RWPE2 (cell line): ENCODE data around the gene SETD2.
"Not testable (repeated sequence)": the region's sequence is repeated elsewhere in the genome, so short reads cannot be mapped to it uniquely, and the experiment has no call there.

Source experiments
- ATAC-seq: fragments of 200-7000 bp; cut with Tn5 transposase; 3 replicates; pipeline ENCODE4 v1.9.1; 2021; ENCODE audit warnings: low read depth
- DNase-seq: peaks from one replicate; pipeline ENCODE4 v3.0.0-alpha.2; 2020; ENCODE audit warnings: low spot score
- H3K27ac ChIP-seq: fragments of 450-650 bp; 2 replicates; pipeline ENCODE4 v1.5.1; 2017; ENCODE audit warnings: mild to moderate bottlenecking; ENCODE audit not compliant: poor library complexity, severe bottlenecking
- H3K27me3 ChIP-seq: fragments of 250-450 bp; sonication (Bioruptor Pico); 2 replicates; pipeline ENCODE4 v1.5.1; 2021; ENCODE audit warnings: mild to moderate bottlenecking, moderate library complexity; ENCODE audit not compliant: insufficient read depth, poor library complexity, severe bottlenecking
- H3K36me3 ChIP-seq: fragments of 250-450 bp; sonication (Bioruptor Pico); 2 replicates; pipeline ENCODE4 v1.5.1; 2020; ENCODE audit warnings: low read depth, mild to moderate bottlenecking, moderate library complexity
- H3K4me1 ChIP-seq: fragments of 250-450 bp; sonication (Bioruptor Pico); 2 replicates; pipeline ENCODE4 v1.5.1; 2021; ENCODE audit warnings: mild to moderate bottlenecking, moderate library complexity; ENCODE audit not compliant: insufficient read depth, poor library complexity, severe bottlenecking
- H3K4me3 ChIP-seq: fragments of 250-450 bp; sonication (Bioruptor Pico); 2 replicates; pipeline ENCODE4 v1.5.1; 2021; ENCODE audit warnings: mild to moderate bottlenecking, moderate library complexity; ENCODE audit not compliant: severe bottlenecking
- H3K9me3 ChIP-seq: fragments of 250-450 bp; sonication (Bioruptor Pico); 2 replicates; pipeline ENCODE4 v1.5.1; 2021; ENCODE audit warnings: mild to moderate bottlenecking, moderate library complexity; ENCODE audit not compliant: severe bottlenecking
- TF ChIP-seq, protein P1 (sequence below): fragments of 450-650 bp; IDR thresholded peaks from one replicate; pipeline ENCODE4 v1.5.1; 2017; ENCODE audit warnings: mild to moderate bottlenecking, moderate library complexity; ENCODE audit not compliant: poor library complexity, severe bottlenecking

SETD2 gene

DNA sequence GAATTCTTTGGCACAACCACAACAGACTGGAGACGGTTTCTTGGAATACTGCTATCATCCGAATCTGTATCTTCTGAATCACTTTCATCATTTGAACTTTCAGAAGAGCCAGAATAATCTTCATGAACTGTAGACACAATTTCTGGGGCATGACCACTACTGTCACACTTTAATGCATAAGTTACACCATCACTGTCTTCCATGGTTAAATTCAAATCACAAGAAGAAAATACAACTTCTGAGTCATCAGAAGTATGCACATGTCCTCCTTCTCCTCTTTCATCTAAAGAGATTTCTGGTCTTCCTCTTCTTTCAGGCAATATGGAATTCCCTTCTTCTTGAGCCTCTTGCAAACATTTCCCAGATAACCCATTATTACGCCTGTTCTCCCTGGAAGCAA, 42.5 kb downstream of the SETD2 start:
- H3K27me3 ChIP-seq = no peaks in the 10 kb centered on the region
- no peak overlapping the region for H3K27ac ChIP-seq
- no peak overlapping the region for H3K4me3 ChIP-seq
- ATAC-seq = no peak
- TF ChIP-seq, protein P1, sequence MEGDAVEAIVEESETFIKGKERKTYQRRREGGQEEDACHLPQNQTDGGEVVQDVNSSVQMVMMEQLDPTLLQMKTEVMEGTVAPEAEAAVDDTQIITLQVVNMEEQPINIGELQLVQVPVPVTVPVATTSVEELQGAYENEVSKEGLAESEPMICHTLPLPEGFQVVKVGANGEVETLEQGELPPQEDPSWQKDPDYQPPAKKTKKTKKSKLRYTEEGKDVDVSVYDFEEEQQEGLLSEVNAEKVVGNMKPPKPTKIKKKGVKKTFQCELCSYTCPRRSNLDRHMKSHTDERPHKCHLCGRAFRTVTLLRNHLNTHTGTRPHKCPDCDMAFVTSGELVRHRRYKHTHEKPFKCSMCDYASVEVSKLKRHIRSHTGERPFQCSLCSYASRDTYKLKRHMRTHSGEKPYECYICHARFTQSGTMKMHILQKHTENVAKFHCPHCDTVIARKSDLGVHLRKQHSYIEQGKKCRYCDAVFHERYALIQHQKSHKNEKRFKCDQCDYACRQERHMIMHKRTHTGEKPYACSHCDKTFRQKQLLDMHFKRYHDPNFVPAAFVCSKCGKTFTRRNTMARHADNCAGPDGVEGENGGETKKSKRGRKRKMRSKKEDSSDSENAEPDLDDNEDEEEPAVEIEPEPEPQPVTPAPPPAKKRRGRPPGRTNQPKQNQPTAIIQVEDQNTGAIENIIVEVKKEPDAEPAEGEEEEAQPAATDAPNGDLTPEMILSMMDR = no peak
- DNase-seq = no peak
- H3K36me3 ChIP-seq = peaks cover 47% of the 10 kb centered on the region
- H3K9me3 ChIP-seq = no peaks in the 10 kb centered on the region
- H3K4me1 ChIP-seq = peaks cover 2% of the 10 kb centered on the region

DNA sequence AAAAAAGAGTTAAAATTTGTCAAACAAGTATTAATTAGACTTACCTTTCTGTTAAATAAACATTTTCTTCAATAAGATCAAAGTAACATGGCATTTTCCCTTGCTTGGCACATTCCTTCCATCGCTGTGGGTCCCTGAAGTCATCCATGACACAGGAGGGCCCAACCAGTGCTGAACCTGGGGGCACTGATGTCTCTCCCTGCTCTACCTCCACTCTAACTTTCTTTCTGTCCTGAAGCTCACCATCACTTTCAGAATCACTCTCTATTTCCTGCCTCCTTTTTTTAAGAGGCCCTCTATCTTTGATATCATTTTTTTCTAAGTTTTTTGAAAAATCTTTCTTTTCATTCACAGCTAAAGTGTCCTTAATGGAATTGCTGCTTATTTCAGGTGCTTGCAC, 43.8 kb downstream of the SETD2 start:
- Histone ChIP-seq H3K27me3 (no peaks in the 10 kb centered on the region), H3K4me1 (peaks cover 12% of the 10 kb centered on the region), H3K27ac (no peak overlapping the region), H3K9me3 (no peaks in the 10 kb centered on the region), H3K36me3 (peaks cover 59% of the 10 kb centered on the region), H3K4me3 (no peak overlapping the region)
- TF ChIP-seq, protein P1 = no peak
- ATAC-seq (no peak), DNase-seq (no peak)

DNA sequence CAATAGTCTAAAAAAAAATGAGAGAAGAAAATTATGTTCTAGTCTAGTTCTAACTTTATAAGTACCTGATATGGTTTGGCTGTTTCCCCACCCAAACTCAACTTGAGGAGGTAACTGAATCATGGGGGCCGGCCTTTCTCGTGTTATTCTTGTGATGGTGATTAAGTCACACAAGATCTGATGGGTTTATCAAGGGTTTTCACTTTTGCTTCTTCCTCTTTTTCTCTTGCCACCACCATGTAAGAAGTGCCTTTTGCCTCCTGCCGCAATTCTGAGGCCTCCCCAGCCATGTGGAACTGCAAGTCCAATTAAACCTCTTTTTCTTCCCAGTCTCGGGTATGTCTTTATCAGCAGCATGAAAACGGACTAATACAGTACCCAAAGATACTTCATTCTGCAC, 44.5 kb downstream of the SETD2 start:
- not testable (repeated sequence) for H3K27ac ChIP-seq, DNase-seq, H3K27me3 ChIP-seq, ATAC-seq, H3K4me3 ChIP-seq, H3K9me3 ChIP-seq
- Histone ChIP-seq H3K36me3 (peaks cover 59% of the 10 kb centered on the region), H3K4me1 (peaks cover 19% of the 10 kb centered on the region)

DNA sequence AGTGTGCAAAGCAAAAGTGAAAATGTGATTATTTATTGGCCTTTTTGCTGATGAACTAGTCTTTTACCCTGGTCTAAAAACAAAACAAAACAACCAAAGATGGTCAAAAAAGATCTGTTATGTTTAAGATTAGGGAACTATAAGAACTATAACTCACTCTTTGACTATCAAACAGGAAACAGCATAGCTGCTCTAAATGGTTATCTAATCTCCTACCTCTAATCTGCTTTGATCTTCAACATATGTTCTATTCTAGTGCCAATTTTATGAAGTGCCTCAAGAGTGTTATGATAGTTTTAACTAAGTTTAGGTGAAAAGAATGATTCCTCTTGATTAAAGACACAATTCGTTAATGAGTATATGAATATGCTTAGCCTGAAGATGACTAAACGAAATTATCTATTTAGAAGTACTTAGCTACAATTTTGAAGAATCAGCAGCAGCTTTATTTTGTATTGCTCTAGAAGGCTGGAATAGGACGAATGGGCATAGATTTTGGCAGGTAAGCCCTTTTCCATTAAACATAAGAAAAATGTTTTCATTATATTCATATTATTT, 46.0 kb downstream of the SETD2 start:
- DNase-seq = no peak
- TF ChIP-seq, protein P1 = no peak
- peak overlapping the region; percentile 97 for H3K27ac ChIP-seq
- ATAC-seq = no peak
- H3K36me3 ChIP-seq = peaks cover 57% of the 10 kb centered on the region
- H3K27me3 ChIP-seq = no peaks in the 10 kb centered on the region
- no peak overlapping the region for H3K4me3 ChIP-seq
- H3K4me1 ChIP-seq = peaks cover 30% of the 10 kb centered on the region
- no peaks in the 10 kb centered on the region for H3K9me3 ChIP-seq

DNA sequence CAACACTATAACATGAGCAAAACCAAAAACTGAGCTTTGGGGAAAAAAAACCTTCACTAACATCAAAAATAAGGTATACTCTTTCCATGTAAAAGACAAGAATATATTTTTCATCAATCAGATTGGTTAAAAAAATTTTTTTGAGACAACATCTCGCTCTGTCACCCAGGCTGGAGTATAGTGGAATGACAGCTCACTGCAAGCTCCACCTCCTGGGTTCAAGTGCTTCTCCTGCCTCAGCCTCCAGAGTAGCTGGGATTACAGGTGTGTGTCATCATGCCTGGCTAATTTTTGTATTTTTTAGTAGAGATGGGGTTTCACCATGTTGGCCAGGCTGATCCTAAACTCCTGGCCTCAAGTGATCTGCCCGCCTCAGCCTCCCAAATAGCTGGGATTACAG, 48.4 kb downstream of the SETD2 start:
- Histone ChIP-seq H3K36me3 (peaks cover 57% of the 10 kb centered on the region), H3K27ac (peak overlapping the region; percentile 97), H3K4me1 (peaks cover 30% of the 10 kb centered on the region)
- ATAC-seq, H3K27me3 ChIP-seq, H3K4me3 ChIP-seq, H3K9me3 ChIP-seq, DNase-seq: not testable (repeated sequence)

DNA sequence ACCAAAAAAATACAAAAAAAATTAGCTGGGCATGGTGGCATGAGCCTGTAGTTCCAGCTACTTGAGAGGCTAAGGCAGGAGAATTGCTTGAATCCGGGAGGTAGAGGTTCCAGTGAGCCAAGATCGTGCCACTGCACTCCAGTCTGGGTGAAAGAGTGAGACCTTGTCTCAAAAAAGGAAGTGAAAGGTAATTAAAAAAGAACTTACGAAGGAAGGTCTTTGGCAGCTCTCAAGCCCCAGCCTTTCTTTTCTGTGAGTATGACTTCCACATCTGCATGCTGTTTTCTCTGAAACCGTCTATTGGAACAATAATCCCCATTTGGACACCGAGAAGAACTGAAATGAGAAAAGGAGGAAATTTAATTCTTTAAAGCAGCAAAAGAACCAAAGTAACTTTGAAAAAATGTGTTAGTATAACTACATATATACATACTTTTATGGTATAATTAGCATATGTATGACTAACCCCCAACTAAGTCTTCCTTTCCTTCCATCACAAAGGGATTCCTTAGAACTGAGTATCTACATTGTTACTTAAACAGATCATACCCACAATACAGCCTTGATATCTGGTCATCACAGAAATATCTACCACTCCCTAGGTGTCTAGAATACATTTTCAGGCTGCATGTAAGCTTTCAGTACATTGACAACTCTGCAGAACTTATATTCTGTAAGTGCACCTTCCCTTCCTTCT, 50.1 kb downstream of the SETD2 start:
- H3K27me3 ChIP-seq = no peaks in the 10 kb centered on the region
- peaks cover 29% of the 10 kb centered on the region for H3K4me1 ChIP-seq
- peak overlapping the region; percentile 97 for H3K27ac ChIP-seq
- H3K4me3 ChIP-seq = no peak overlapping the region
- peak; percentile 99 for ATAC-seq
- H3K9me3 ChIP-seq = no peaks in the 10 kb centered on the region
- TF ChIP-seq, protein P1 = no peak
- peaks cover 59% of the 10 kb centered on the region for H3K36me3 ChIP-seq
- no peak for DNase-seq
